ENCODE results near the gene ZNF318.

Gene ZNF318

DNA sequence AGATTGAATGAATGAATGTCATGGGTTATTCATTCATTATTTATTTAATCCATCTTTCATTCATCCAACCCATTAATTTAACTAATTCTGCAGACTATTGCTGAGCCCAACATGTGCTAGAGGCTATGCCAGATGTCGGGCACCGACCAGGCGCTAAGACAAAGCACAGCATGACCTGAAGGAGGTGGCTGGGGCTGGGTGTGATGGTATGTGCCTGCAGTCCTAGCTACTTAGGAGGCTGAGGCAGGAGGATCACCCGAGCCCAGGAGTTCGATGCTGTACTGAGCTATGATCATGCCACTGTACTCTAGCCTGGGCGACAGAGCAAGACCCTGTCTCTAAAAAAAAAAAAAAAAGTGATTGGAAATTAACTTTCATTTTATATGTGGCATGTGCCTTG, 77.1 kb downstream of the ZNF318 start:
- TF ChIP-seq, protein P1, sequence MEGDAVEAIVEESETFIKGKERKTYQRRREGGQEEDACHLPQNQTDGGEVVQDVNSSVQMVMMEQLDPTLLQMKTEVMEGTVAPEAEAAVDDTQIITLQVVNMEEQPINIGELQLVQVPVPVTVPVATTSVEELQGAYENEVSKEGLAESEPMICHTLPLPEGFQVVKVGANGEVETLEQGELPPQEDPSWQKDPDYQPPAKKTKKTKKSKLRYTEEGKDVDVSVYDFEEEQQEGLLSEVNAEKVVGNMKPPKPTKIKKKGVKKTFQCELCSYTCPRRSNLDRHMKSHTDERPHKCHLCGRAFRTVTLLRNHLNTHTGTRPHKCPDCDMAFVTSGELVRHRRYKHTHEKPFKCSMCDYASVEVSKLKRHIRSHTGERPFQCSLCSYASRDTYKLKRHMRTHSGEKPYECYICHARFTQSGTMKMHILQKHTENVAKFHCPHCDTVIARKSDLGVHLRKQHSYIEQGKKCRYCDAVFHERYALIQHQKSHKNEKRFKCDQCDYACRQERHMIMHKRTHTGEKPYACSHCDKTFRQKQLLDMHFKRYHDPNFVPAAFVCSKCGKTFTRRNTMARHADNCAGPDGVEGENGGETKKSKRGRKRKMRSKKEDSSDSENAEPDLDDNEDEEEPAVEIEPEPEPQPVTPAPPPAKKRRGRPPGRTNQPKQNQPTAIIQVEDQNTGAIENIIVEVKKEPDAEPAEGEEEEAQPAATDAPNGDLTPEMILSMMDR (IDR thresholded peaks at IDR 0.05; ENCODE audit: low read depth, low read length) = no peak
- H3K4me3 ChIP-seq (ENCODE audit: low read depth, low read length) = no peak overlapping the region

GRCh38 chr6:43291708-43292107, 77.7 kb downstream of the ZNF318 start:
- no peak overlapping the region for H3K4me3 ChIP-seq (ENCODE audit: low read depth, low read length)
- TF ChIP-seq, protein P1 (IDR thresholded peaks at IDR 0.05; ENCODE audit: low read depth, low read length) = no peak

DNA sequence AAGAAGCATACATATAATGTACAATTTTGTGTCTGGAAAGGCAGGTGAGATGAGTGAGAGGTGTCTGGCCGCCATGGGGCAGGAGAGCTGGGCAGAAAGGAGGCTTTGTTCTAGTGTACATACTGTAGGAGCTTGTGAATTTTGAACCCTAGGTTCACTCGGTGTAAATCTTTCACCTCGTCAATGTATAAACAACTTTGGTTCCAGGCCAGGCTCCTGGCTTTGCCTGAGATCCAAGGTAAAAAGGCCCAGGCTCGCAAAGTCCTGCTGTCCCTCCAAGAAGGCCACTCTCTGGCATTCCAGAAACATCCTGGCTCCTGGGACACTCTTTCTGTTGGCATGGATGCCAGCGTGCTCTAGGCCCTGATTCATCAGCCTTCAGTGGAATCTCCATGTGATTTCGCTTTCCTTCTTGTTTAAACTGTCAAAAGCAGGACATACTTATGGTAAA, 78.5 kb downstream of the ZNF318 start:
- no peak overlapping the region for H3K4me3 ChIP-seq (ENCODE audit: low read depth, low read length)
- TF ChIP-seq, protein P1 (IDR thresholded peaks at IDR 0.05; ENCODE audit: low read depth, low read length) = no peak

- TF ChIP-seq, protein P1 (IDR thresholded peaks at IDR 0.05; ENCODE audit: low read depth, low read length) = no peak
- H3K4me3 ChIP-seq (ENCODE audit: low read depth, low read length) = no peak overlapping the region
These were observed 79.0 kb downstream of the ZNF318 start for GRCh38 chr6:43290339-43290904.

DNA sequence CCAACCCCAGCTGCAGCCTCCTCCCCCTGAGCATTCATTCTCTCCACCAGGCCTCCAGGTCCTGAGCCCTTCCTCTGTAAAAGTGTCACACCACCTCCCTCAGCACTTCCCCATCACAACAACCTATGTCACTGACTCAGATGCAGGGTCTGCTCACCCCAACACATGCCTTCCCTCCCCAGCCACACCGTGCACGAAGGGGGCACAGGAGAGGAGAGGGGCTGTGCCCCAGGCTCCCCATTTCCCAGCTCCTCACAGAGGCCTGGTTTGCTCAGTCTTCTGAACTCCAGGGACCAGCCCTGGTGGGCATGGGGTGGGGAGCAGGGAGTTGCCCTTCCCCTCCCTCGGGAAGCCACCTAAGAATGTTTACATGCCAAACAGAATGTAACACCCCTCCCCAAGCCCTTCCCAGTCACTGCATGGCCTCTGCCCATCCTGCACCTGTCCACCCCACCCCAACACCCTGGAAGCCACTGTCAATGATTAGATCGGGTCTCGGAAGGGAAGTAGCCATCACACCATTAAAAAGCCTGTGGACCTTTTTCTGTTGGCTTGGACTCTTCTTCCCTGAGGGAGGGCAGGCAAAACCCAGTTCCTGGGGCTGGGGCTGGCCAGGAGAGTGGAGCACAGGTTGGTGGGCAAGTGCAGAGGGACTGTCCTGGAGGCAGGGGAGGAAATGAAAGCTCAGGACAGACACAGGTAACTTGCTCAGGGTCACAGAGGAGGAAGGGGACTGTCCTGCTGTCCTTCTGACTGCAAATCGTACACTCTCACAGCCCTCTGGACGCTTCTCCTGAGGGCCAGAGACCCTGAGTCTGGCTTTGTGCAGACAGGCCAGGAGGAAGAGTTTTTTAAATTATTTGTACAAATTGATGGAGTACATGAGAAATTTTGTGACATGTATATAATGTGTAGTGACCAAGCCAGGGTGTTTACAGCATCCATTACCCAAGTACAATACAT, 81.4 kb downstream of the ZNF318 start:
- TF ChIP-seq, protein P1 (IDR thresholded peaks at IDR 0.05; ENCODE audit: low read depth, low read length) = no peak
- no peak overlapping the region for H3K4me3 ChIP-seq (ENCODE audit: low read depth, low read length)

DNA sequence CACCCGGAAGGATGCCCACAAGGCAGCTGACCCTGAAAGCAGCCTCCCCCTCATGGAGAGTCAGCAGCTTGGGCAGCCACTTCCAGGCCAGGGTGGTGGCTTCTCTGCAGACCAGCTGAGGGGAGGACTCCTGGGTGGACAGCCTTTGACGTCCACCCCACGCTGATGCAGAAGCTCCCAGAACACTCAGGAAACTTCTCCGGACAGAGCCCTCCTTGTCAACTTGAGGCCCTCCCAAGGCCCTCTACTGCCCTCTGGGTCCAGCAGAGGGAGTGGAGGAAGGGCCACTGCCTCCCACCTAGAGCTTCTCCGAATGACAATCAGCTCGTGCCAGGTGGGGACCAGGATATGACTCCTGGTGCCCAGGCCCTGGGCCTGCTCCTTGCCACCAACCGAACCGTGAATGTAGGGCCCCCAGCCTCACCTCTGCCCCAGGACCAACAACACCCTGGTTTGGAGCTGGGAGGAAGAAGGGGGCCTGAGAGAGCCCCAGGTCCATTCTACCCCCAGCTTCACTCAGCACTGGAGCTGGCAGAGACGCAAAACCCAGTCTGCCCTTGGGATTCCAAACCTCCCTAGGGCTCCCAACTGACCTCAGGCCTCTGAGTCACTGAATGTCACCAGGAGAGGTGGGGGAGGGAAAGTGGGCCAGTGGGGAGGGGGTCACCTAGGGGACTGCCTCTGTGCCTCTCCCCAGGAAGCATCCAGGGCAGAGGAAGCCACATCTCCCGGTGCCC, 82.3 kb downstream of the ZNF318 start:
- TF ChIP-seq, protein P1 (IDR thresholded peaks at IDR 0.05; ENCODE audit: low read depth, low read length) = no peak
- H3K4me3 ChIP-seq (ENCODE audit: low read depth, low read length) = no peak overlapping the region
